Skin epidermis (tissue), 12 donors: ENCODE results near the gene PRKAR1B.

Experiments
- H3K27ac ChIP-seq, 21 experiments: fragments of 200-600 bp; sonication (generic) in 11 of 21; one replicate each; pipeline ENCODE4 v1.5.0; 2020; ENCODE audit warnings: mild to moderate bottlenecking in 3 of 21, inconsistent platforms in 2 of 21, moderate library complexity in 2 of 21
- H3K4me3 ChIP-seq, 7 experiments: fragments of 200-600 bp; sonication (generic) in 2 of 7; one replicate each; pipeline ENCODE4 v1.5.0; 2020; ENCODE audit warnings: inconsistent platforms in 2 of 7, mild to moderate bottlenecking in 2 of 7, moderate library complexity in 1 of 7

PRKAR1B gene

DNA sequence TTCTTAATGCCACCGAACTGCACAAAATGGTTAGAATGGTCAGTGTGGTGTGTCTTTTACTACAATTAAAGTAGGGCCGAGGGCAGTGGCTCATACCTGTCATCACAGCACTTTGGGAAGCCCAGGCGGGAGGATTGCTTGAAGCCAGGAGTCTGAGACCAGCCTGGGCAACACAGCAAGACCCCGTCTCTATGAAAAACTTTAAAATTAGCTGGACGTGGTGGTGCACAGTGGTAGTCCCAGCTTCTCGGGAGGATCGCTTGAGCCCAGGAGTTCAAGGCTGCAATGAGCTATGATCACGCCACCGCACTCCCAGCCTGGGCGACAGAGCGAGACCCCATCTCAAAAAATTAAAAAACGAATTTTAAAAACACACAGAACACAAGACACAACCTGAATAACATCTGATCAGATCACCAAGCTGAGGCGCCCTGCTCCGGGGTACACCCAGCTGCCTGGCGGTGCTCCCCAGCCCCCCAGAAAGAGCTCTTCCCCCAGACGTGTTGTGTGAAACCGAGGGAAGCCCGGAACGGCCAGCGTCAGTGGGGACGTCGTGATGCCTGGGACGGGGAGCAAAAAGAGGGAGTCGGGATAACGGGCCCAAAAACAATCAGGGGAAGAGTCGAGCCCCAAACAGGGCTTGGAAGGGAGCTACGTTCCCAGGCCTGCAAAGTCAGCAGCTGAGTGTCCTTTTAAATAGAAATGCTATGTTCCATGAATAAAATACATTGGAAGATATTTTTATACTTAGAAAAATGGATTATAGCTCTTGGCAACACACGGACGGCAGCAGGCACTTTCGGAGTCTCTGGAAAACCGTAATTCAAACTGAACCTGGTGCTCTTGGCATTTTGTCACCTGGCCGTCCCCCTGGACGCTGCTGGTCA, 126.7 kb downstream of the PRKAR1B start:
- H3K27ac ChIP-seq: peak overlapping the region in 14 of 21 experiments; percentile 74 to 97 (median 88)

DNA sequence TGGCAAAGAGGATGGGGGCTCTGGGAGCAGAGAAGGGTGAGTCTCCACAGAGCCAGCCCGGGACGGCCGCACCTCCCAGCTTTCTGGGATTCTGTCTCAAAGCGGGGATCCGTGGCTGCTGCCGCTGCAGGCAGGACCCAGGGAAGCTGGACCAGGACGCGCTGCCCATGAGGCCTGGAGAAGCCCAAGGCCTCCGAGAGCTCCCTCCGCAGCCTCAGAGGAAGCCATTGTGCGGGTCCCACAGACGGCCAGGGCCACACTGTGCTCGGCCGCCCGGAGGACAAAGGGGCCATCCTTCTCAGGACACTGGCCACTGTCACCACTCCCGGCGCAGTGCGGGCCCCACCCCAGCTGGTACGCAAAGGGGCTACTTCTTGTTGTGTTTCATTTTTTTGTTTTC, 128.2 kb downstream of the PRKAR1B start:
- no peak overlapping the region for H3K4me3 ChIP-seq
- H3K27ac ChIP-seq: no peak overlapping the region

More for the DNA sequence above, 126.7 kb downstream of the PRKAR1B start:
- no peak overlapping the region for H3K4me3 ChIP-seq

DNA sequence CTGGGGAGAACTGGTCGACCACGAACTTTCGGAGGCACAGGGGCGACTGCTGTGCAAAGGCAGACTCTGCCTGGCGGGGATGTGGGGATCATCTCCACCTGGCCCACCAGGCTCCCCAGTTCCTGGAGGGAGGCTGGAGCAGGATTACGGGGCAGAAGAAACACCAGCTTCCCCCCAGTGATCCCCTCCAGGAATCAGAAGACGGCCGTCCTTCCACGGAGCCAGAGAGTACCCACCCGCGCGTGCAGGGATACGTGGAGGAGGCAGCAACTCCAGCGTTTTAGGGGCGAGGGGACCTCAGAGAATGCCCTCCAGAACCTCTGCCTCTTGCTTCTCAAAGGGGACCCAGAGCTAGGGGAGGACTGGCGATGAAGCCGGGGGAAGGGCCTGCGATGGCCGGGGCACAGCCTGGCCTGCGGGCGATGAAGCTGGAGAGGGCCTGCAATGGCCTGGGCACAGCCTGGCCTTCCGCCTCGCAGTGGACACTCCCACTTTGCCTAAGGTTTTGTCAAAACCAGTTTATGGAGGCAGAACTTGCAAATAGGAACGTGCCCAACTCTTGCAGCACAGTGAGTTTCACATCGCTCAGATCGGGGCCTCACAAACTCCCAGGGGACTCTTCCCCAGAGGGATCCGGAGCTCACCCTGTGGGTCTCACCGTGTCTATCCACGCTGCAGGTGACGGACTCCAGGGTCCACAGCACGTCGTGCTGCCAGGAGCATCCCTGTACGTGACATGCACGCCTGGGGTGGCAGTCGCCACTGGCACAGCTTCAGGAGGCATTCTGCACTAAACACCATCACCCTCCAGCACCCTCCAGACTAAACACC, 129.5 kb downstream of the PRKAR1B start:
- H3K4me3 ChIP-seq: no peak overlapping the region
- H3K27ac ChIP-seq: no peak overlapping the region

DNA sequence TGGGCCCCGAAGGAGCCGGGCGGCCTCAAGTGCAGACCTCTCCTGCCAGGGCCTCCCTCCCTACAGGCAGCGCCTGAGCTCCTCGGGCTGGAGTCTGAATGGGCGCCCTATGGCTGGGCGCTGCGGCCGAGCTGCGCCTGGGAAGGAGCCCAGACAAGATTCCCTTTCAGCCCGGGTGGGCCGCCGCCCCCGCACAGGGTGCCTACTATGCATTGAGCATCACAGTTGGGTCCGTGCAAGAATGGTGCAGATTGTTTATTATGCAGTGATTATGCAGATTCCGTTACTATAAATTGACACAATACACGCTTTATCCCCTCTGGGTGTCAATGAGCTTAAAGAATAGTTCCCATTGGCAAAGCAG, 130.3 kb downstream of the PRKAR1B start:
- Histone ChIP-seq H3K4me3 (no peak overlapping the region), H3K27ac (no peak overlapping the region)

DNA sequence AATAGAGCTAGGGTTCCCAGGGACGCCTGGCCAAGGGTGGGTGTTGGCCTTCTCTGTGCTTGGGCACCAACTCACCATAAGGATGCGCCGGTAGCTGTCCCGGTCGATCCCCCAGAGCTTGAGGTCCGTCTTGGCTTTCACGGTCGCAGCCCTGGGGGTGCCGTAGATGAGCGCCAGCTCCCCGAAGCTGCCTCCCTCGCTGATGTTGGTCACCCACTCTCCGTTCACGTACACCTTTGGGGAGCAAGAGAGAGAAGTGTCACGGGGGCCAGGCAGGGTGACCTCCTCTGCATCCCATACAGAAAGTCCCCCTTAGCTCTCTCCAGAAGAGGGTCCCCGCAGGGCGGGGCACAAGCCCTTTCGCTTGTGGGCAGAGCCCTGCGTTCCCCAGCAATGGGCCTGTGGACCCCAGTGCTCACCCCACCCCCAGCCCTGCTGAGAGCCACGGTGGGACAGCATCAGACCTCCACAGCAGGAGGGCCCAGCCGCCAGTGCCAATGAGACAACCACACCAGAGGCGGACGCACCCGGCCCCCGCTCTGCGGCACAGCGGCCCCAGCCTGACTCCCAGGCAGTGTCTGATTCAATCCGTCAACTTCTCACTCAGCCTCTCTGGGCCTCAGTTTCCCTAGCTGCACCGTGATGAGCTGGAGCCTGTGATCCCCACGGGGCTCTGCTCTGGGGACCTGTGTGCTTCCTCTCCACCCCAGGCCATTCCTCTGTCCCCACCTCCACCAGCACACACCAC, 130.8 kb downstream of the PRKAR1B start:
- Histone ChIP-seq H3K4me3 (no peak overlapping the region), H3K27ac (no peak overlapping the region)

DNA sequence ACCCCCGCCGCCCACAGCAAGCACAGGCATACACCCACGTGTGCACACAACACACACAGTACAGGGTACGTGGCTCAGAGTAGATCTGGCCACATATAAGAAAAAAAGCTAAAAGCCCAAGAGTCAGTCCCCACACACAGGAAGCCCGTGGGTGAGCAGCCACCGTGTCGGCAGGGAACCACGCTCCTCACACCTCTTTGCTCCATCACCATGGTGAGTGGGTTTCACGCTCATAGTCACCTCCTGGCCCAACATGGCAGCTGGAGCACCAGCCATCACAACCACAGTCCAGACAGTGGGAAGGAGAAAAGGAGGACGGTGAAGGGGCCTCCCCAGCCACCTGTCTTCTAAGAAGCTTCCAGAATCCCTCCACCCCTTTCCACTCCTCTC, 131.5 kb downstream of the PRKAR1B start:
- H3K4me3 ChIP-seq: no peak overlapping the region
- no peak overlapping the region for H3K27ac ChIP-seq

DNA sequence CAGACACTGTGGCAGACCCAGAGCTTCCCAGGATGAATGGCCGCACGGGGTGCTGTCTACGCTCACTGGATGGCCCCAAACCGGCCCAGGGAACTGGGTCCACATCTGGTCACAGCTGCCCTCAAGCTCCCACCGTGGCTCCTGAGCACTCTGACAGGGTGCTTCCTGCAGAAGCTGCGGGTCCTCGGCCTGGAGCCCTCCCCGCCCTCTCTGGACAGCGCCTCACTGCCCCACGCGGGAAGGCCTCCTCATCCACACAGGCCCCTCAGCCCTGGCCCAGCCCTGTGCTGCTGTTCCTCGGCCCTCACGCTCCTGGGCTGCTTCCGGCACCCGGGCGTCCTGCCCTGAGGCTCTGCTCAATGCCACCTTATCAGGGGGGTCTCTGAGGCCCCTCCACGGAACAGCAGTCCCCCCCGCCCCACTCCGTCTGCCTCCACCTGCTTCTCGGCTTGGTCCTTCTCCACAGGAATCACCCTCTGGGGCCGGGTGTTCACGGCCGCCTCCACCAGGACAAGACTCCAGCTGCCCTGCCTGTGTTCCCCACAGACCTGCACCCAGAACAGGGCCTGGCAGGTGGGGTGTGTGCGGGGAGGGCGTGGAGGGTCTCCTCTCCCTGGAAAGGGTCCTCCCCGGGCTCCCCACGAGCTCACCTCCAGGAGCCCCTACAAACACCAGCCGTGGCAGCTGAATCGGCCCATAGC, 132.0 kb downstream of the PRKAR1B start:
- H3K27ac ChIP-seq: no peak overlapping the region
- no peak overlapping the region for H3K4me3 ChIP-seq

DNA sequence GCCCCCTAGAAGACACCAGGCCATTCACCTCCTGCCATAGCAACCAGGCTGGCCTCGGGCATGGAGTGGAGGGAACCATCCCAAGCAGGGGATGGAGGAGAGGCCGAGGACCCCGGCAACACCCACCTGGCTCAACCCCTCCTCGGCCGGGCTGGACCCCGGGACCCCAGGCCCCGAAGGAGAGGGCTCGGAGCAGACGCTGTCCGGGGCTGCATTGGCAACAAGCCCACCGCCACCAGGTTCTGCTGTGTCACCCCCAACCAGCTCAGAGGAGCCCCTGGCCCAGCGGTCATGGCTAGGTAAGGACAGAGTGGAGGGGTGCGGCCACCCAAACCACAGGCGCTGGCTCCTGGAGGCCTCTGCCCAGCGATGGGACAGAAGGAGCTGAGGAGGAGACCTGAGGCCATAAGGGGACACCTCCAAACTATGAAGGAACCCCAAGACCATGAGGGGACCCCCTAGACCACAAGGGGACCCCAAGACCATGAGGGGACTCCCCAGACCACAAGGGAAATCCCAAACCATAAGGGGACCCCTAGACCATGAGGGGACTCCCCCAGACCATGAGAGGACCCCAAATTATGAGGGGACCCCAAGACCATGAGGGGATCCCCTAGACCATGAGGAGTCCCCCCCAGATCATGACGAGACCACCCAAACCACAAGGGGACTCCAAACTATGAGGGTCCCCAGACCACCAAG, 132.7 kb downstream of the PRKAR1B start:
- Histone ChIP-seq H3K27ac (no peak overlapping the region), H3K4me3 (no peak overlapping the region)

DNA sequence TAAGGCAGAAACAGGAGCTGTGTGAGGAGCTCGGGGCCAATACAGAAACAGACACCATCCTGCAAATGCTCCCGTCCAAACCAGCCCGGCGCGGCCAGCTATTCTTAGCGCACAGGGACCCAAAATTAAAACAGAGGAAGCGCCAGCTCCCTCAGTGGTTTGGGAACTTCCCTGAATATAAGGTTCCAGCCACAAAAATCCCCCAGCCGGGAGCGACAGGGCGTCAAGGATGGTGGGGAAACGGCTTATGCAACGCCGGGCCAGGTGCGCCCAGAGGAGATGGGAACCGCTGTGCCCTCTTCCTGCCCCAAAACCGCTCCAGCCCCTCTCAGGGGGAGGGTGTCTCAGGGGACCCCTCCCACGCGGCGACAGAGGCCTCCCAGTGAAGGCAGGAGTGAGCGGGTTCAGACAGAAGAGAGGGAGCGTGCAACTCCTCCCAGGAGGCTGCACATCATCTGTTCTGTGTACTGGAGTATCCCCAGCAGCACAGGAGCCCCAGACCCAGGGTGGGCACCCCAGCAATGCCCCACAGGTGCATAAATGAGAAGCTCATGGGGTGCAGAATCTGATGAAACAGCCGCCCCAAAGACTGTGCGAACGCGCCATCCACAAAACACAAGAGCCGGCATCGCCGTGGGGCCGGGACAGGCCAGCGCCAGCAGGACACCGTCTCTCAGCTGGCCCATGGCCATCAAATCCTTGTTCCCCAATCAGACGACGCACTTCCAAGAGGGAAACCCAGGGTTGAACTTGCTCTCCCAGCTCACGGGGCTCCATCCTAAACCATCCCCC, 133.6 kb downstream of the PRKAR1B start:
- no peak overlapping the region for H3K4me3 ChIP-seq
- no peak overlapping the region for H3K27ac ChIP-seq

DNA sequence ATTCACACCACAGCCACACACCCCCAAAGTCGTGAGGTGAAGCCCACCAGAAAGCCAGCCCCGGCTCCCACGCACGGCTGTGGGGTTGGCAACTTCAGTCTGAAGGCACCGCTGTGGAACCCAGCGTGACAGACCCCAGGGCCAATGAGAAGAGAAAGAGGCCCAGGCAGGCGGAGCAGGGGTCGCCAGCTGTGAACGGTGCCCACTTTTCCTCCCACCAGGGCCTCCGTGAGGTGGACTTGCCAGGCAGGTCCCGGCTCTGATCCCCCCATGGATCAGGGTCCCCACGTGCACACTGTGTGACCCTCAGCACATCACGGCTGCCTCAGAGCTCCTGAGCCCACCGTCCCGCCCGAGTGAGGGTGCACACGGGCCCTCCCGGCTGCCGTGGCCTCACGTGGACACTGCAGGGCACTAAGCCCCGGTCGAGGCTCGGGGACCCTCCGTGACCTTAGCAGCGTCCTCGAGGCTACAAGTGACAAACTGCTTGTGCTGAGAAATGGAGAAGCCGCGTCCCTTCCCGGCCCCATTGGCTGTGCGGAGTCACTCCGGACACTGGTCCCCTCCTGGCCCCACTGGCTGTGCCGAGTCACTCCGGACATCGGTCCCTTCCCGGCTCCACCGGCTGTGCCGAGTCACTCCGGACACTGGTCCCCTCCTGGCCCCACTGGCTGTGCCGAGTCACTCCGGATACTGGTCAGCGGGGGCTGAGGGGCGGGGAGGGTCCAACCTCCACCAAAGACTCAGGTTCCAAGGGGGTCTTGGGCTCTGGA, 135.0 kb downstream of the PRKAR1B start:
- H3K4me3 ChIP-seq: no peak overlapping the region
- H3K27ac ChIP-seq: no peak overlapping the region

DNA sequence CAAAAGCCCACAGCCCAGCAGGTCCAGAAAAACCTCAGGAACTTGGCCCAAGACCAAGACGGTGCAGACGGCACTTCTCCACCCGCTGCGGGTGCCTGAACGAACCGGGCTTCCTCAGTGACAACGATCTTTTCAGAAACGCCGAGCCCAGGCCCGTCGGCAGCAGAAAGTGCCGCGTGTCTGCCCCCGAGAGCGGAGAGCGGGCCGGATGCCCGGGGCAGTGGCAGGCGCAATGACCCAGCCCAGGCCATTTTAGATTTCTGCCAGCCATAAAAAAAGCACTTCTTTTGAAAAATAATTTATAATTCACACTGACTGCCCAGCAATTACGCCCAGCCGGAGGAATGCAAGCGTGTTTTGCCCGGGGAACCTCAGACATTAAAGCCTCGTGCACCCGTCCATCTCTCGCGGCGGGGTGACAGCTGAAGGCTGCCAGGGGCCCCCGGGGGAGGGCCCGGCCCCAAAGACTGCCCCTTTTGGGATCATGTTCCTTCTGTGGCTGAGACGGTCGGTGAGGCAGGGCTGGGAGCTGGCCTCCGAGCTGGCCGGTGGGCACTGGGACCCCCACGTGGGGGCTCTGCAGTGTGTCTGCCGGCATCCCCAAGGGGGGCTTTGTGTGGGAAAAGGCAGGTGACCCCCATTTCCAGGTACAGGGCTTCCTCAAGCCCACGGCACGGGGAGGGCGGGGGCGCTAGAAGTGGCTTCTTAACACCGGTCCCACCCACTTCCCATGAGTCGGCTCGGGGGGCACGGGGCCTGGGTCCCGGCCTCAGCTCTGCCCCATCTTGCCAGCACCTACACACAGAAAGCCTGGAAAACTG, 136.1 kb downstream of the PRKAR1B start:
- Histone ChIP-seq H3K4me3 (no peak overlapping the region), H3K27ac (peak overlapping the region in 1 of 21 experiments; percentile 34)

DNA sequence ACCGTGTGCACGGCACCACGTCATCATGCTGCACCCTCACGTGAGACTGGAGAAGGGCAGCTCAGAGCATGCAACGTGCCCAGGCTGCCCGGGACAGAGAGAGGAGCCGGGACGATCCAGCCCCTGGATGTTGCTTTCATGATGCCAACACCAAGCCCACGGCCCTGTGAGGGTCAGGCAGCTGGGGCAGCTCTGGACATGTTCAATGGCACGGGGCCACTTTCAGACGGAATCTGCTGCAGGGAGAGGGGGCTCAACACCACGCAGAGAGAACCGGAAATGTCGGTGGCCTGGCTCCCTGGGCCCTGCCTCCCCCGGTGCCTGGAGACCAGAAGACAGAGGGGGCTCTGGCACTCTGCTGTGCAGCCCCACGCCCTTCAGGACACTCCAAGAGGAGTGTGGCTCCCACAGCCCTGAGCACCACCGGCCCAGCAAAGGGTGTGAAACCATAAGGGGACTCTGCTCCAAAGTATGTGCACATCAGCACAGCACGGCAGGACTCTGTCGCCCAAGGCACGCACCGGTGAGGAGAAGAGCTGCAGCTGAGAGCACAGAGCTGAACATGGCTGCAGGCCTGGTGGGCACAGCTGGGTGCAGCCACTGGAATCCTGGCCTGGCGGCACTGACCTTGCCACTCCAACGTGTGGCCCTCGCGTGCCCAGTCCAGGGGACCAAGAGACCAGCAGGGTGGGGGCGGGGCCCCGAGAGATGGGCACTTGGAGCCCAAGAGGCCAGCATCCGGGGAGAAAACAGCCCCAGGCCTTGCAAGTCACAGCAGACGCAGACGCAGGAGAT, 137.1 kb downstream of the PRKAR1B start:
- H3K4me3 ChIP-seq: no peak overlapping the region
- no peak overlapping the region for H3K27ac ChIP-seq

DNA sequence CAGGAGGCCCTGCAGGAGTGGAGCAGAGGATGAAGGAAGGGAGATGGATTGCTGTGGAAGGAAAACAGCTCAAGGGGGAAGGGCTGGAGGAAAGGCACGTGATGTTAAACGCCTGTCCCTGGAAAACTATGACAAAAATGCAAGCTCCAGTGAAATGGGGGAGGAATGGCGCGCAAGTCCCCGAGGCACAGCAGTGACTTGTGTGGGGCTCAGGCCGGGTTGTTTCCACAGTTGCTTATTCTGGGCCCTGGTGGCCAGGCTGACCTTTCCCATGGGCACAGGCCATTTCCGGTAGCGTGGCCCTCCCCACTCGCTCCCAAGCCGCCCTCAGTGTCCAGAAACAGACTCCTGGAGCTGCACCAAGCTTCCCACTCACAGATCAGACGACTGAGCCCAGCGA, 139.3 kb downstream of the PRKAR1B start:
- no peak overlapping the region for H3K27ac ChIP-seq

DNA sequence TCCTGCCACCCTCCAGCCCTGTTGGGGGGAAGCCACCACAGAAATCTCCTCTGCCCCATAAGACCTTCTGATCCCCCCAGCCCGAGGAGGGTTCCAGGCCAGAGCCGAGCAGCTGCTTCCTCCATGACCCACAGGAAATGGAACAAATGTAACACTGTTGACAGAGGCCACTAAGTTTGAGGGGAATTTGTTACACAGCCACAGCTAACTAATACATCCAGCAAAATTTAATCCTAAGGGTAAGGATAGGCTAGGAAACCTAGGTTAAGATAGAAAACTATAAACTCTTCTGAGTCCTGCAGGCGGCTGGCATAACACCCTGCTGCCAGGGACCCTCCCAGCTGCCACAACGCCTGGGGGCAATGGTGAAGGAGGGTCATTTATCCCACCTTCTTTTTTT, 140.6 kb downstream of the PRKAR1B start:
- no peak overlapping the region for H3K27ac ChIP-seq
- H3K4me3 ChIP-seq: no peak overlapping the region

More for the DNA sequence above, 139.3 kb downstream of the PRKAR1B start:
- H3K4me3 ChIP-seq: no peak overlapping the region

DNA sequence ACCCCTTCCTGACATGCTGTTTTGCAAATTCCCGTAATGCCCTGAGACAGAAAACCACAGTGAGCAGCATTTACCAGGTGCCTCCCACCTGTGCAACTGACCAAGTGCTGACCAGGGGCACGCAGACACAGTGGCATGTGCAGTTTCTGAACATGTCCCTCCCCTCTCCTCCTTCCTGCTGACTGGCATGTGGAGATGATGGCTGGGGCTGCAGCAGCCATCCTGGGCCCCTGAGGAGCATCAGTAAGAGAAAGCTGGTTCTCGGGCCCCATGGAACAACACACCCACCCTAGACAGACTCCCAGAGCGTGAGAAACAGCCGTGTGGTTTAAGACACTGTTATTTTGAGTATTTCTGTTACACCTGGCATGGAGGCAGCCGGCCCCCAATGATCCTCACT, 141.2 kb downstream of the PRKAR1B start:
- Histone ChIP-seq H3K4me3 (no peak overlapping the region), H3K27ac (peak overlapping the region in 1 of 21 experiments; percentile 78)

DNA sequence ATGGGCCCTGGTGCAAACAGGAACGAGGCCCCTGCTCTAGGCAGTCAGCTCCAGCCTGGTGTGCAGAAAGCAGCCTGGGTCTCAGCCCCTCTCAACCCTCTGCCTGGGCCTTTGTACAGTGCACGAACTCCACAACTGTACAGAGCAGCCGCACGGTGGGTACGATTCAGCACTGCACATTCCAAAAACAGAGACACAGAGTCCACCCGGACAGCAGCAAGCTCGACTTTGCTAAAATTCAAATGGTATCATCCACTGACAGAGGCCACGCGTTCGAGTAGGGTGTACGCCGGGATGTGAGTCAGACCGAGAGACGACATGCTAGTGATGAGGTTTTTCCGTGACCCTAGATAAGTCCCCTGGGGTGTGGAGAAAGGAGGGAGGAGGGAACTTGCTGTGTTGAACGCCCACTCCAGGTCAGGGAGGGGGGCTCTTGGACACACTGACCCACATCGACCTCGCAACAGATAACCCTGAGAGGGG, 141.8 kb downstream of the PRKAR1B start:
- Histone ChIP-seq H3K4me3 (no peak overlapping the region), H3K27ac (peak overlapping the region in 1 of 21 experiments; percentile 78)
